GM23338 (cell line): ENCODE data around the gene TENM4.

Source experiments
- EZH2 ChIP-seq: fragments of 200-600 bp; sonication (generic); IDR thresholded peaks from one replicate; pipeline ENCODE4 v1.8.0; 2017; ENCODE audit warnings: antibody characterized with exemption, mild to moderate bottlenecking, low read depth; ENCODE audit not compliant: unreplicated experiment
- STAT1 ChIP-seq: IDR thresholded peaks from one replicate; pipeline ENCODE4 v1.6.1; 2016; ENCODE audit warnings: antibody characterized with exemption; ENCODE audit not compliant: unreplicated experiment
- TF ChIP-seq, protein P1 (sequence below), 2 experiments: fragments of 200-600 bp in 1 of 2; sonication (generic) in 1 of 2; conservative IDR thresholded peaks; 2 replicates each; pipeline versions ENCODE4 v1.5.1 to v1.6.1; 2016 to 2017; ENCODE audit warnings: antibody characterized with exemption in 2 of 2, low read depth in 2 of 2, mild to moderate bottlenecking in 2 of 2, moderate library complexity in 1 of 2

DNA sequence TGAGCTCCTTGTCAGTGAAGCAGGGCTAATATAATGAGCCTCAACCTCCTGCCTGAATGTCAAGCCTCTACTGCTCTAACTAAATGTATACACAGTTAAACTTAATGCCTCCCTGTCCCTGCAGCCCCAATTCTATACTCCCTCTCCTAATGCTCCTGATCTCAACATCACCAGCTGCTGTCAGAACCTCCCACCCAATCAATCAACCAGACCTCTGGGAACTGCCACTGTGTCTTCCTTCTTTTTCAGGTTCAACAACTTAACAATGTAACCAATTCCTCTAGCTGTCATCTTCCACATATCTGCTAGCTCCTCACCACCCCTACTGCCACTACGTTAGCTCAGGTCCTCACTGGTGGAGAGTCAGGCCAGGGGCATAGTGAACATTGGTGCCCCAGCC is 526.3 kb downstream of the TENM4 start:
- TF ChIP-seq, protein P1, sequence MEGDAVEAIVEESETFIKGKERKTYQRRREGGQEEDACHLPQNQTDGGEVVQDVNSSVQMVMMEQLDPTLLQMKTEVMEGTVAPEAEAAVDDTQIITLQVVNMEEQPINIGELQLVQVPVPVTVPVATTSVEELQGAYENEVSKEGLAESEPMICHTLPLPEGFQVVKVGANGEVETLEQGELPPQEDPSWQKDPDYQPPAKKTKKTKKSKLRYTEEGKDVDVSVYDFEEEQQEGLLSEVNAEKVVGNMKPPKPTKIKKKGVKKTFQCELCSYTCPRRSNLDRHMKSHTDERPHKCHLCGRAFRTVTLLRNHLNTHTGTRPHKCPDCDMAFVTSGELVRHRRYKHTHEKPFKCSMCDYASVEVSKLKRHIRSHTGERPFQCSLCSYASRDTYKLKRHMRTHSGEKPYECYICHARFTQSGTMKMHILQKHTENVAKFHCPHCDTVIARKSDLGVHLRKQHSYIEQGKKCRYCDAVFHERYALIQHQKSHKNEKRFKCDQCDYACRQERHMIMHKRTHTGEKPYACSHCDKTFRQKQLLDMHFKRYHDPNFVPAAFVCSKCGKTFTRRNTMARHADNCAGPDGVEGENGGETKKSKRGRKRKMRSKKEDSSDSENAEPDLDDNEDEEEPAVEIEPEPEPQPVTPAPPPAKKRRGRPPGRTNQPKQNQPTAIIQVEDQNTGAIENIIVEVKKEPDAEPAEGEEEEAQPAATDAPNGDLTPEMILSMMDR (conservative IDR thresholded peaks at IDR 0.05; ENCODE audit: low read depth in 2 of 2): no peak
- TF ChIP-seq EZH2: no peak
- no peak for TF ChIP-seq STAT1
